ENCODE data around the gene CNTFR.

Gene CNTFR

GRCh38 chr9:34577400-34578240 is 11.9 kb downstream of the CNTFR start:
- CTCF ChIA-PET = interaction anchor here (0.7 to 11.5 kb wide), 6 partner anchors 11 to 174 kb away, joined by 3 to 119 read pairs (median 3); no protein-coding TSS in a partner anchor
- H3K4me3 ChIP-seq (ENCODE audit: low read depth, low read length) = peak overlapping the region; percentile 27; the same call in 1 of the 2 replicates
- TF ChIP-seq, protein P1, sequence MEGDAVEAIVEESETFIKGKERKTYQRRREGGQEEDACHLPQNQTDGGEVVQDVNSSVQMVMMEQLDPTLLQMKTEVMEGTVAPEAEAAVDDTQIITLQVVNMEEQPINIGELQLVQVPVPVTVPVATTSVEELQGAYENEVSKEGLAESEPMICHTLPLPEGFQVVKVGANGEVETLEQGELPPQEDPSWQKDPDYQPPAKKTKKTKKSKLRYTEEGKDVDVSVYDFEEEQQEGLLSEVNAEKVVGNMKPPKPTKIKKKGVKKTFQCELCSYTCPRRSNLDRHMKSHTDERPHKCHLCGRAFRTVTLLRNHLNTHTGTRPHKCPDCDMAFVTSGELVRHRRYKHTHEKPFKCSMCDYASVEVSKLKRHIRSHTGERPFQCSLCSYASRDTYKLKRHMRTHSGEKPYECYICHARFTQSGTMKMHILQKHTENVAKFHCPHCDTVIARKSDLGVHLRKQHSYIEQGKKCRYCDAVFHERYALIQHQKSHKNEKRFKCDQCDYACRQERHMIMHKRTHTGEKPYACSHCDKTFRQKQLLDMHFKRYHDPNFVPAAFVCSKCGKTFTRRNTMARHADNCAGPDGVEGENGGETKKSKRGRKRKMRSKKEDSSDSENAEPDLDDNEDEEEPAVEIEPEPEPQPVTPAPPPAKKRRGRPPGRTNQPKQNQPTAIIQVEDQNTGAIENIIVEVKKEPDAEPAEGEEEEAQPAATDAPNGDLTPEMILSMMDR (IDR thresholded peaks at IDR 0.05; ENCODE audit: insufficient read depth, low read length, missing control alignments) = no peak
- POLR2A ChIA-PET = no interaction called here
- DNase-seq (ENCODE audit: low read depth, low spot score) = no peak

DNA sequence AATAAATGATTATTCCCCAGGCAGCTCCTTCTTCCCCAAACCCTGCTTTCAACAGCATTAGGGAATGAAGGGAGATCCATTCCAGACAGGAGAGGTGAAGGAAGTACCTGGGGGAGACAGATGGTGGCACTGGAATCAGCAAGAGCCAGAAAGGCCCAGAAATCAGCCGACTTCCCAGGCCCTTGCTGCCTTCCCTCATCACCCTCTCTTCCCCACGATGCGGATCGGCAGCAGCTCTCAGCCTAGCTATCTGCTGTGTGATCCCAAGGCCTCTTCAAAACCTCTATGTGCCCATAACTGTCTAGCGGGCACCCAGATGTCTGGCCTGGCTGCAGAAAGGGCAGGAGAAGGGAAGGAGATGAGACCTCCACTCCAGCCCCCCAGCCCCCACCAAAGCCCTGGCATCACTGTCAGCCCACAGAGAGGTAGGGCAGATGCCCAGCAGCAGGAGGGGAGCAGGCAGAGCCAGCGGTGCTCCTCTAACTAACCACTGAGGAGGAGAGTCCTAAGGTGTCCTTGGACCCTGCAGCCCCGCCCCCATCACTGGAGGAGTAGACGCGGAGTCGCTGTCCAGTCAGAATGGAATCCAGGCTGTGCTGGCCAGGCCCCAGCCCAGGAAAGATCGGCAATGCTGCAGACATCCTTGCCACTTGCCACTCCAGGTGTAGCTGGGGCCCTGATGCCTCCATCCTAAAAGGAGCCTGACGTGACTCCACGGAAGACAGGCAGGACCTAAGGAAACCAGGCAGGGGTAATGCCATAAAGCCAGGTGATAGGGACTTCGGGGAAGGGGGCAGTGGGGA is 12.7 kb downstream of the CNTFR start:
- H3K4me3 ChIP-seq (ENCODE audit: low read depth, low read length) = no peak overlapping the region
- no peak for DNase-seq (ENCODE audit: low read depth, low spot score)
- TF ChIP-seq, protein P1 (IDR thresholded peaks at IDR 0.05; ENCODE audit: insufficient read depth, low read length, missing control alignments) = no peak
- ChIA-PET POLR2A (no interaction called here), CTCF (interaction anchor here (1.0 to 11.5 kb wide), 6 partner anchors 17 to 173 kb away, joined by 3 to 119 read pairs (median 5); no protein-coding TSS in a partner anchor)

DNA sequence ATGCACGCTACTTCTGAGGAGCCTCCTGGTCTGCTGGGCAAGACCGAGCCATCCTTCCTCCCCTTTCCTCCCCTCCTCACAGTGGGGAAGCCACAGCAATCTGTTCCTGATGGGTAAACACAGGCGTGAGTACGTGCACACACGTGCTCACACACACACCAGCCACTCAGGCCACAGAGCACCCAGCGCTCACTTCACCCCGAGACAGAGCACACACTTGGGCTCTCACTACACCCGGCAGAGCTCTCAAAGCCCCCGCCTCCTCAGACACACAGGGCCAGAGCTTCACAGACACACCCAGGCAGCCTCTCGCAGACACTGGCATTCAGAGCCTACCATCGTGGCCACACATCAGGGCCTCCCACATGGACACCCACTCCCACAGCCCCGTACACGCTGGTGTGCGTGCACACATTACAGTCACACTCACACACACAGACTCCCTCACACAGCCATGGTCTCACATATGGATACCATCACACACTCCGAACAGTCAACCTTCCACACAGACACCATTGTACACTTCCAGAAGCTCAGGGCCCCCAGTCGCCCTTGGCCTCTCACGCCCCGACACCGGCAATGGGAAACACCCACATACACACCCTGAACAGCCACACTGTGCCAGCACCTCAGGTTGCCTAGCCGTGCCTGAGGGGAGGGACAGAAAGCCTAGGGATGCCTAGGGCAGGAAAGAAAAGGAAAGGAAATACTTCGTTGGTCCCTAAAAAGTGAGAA is 13.5 kb downstream of the CNTFR start:
- TF ChIP-seq, protein P1 (IDR thresholded peaks at IDR 0.05; ENCODE audit: insufficient read depth, low read length, missing control alignments) = no peak
- H3K4me3 ChIP-seq (ENCODE audit: low read depth, low read length) = no peak overlapping the region
- DNase-seq (ENCODE audit: low read depth, low spot score) = no peak
- ChIA-PET CTCF (interaction anchor here (1.0 to 11.5 kb wide), 5 partner anchors 17 to 172 kb away, joined by 3 to 119 read pairs (median 6); no protein-coding TSS in a partner anchor), POLR2A (no interaction called here)

DNA sequence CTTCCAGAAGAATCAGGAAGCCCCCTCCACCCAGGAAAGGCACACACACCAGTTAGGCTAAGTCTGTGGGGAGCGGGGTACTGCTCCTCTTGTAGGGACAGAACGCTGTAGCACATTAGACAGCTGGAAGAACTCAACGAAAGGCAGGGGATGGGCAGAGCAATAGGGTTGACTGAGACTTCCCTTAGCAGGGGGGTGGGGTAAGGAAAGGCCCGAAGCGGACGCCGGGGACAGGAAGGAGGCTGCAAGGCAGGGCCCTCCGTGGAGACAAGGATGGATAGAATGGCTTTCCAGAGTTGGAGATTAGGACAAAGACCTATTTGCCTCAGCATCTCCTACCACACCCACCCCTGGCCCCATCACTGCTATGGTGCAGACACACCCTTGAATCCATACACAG is 14.3 kb downstream of the CNTFR start:
- no peak for DNase-seq (ENCODE audit: low read depth, low spot score)
- TF ChIP-seq, protein P1 (IDR thresholded peaks at IDR 0.05; ENCODE audit: insufficient read depth, low read length, missing control alignments) = no peak
- POLR2A ChIA-PET = no interaction called here
- H3K4me3 ChIP-seq (ENCODE audit: low read depth, low read length) = no peak overlapping the region
- CTCF ChIA-PET = interaction anchor here (1.7 to 11.5 kb wide), 3 partner anchors 18 to 171 kb away, joined by 6 to 119 read pairs (median 12); no protein-coding TSS in a partner anchor

DNA sequence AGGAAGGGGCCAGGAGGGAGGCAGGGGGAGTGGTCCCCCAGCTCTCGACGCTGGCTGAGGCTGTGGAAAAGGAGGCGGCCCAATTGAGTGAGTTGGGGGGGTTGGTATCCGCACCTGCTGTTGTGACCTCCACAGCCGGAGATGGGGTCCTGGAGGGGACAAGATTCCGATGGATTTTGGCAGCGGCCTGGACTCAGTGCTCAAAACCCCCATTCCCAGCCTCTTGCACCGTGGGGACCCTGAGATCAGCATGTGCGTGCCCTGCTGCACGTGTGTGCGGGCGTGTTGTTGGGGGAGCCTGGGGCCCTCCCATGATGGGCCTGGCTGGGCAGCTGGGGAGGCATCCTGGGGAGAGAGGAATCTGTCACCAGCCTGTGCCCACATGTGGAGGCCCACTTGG is 15.0 kb downstream of the CNTFR start:
- ChIA-PET CTCF (interaction anchor here (0.7 to 11.5 kb wide), 4 partner anchors 13 to 29 kb away, joined by 3 to 119 read pairs (median 8); no protein-coding TSS in a partner anchor), POLR2A (no interaction called here)
- TF ChIP-seq, protein P1 (IDR thresholded peaks at IDR 0.05; ENCODE audit: insufficient read depth, low read length, missing control alignments) = no peak
- no peak for DNase-seq (ENCODE audit: low read depth, low spot score)
- no peak overlapping the region for H3K4me3 ChIP-seq (ENCODE audit: low read depth, low read length)
